ENCODE measurements around the gene LRRC8D.

Gene LRRC8D

GRCh38 chr1:89816366-89816765 is 4.5 kb upstream of the LRRC8D start:
- no peaks in the 10 kb centered on the region for H3K36me3 ChIP-seq (ENCODE audit: insufficient read depth, low read length)
- no peaks in the 10 kb centered on the region for H3K9me3 ChIP-seq (ENCODE audit: insufficient read depth, low read depth, low read length)
- H3K4me2 ChIP-seq (ENCODE audit: low read depth, low read length, poor library complexity, severe bottlenecking), result no peak overlapping the region
- H2AFZ ChIP-seq (ENCODE audit: low read length), result no peak overlapping the region
- H3K4me3 ChIP-seq (ENCODE audit: low read length, poor library complexity, severe bottlenecking), result no peak overlapping the region
- H3K9ac ChIP-seq (ENCODE audit: low read depth, low read length, poor library complexity, severe bottlenecking), result no peak overlapping the region
- H3K27me3 ChIP-seq (ENCODE audit: insufficient read depth, low read length, poor library complexity, severe bottlenecking), result no peaks in the 10 kb centered on the region
- H3K4me1 ChIP-seq (ENCODE audit: insufficient read depth, low read length, poor library complexity, severe bottlenecking), result peaks cover 13% of the 10 kb centered on the region
- H3K9me2 ChIP-seq (replicated peaks; ENCODE audit: low read depth, low read length), result no peaks in the 10 kb centered on the region
- H3F3A ChIP-seq (ENCODE audit: low read depth), result no peaks in the 10 kb centered on the region
- H3K79me2 ChIP-seq (ENCODE audit: insufficient read depth, low read length), result peaks cover 24% of the 10 kb centered on the region
- TF ChIP-seq EZH2phosphoT487 (IDR thresholded peaks at IDR 0.05; ENCODE audit: borderline replicate concordance) (no peak), CTCF (conservative IDR thresholded peaks at IDR 0.05; ENCODE audit: low read length) (no peak)
- H4K20me1 ChIP-seq (ENCODE audit: insufficient read depth, low read length, poor library complexity, severe bottlenecking), result no peaks in the 10 kb centered on the region

GRCh38 chr1:89821322-89822108 is 683 bp downstream of the LRRC8D start:
- peak overlapping the region; percentile 86 for H3K9ac ChIP-seq (ENCODE audit: low read depth, low read length, poor library complexity, severe bottlenecking)
- peak overlapping the region; percentile 93 for H3K4me2 ChIP-seq (ENCODE audit: low read depth, low read length, poor library complexity, severe bottlenecking)
- no peaks in the 10 kb centered on the region for H3K27me3 ChIP-seq (ENCODE audit: insufficient read depth, low read length, poor library complexity, severe bottlenecking)
- H2AFZ ChIP-seq (ENCODE audit: low read length), result peak overlapping the region; percentile 95
- H3F3A ChIP-seq (ENCODE audit: low read depth), result no peaks in the 10 kb centered on the region
- peak overlapping the region; percentile 83 for H3K4me3 ChIP-seq (ENCODE audit: low read length, poor library complexity, severe bottlenecking)
- TF ChIP-seq EZH2phosphoT487 (IDR thresholded peaks at IDR 0.05; ENCODE audit: borderline replicate concordance) (no peak), CTCF (conservative IDR thresholded peaks at IDR 0.05; ENCODE audit: low read length) (no peak)
- H4K20me1 ChIP-seq (ENCODE audit: insufficient read depth, low read length, poor library complexity, severe bottlenecking), result peaks cover 45% of the 10 kb centered on the region
- H3K79me2 ChIP-seq (ENCODE audit: insufficient read depth, low read length), result peaks cover 73% of the 10 kb centered on the region
- H3K9me3 ChIP-seq (ENCODE audit: insufficient read depth, low read depth, low read length), result no peaks in the 10 kb centered on the region
- H3K36me3 ChIP-seq (ENCODE audit: insufficient read depth, low read length), result no peaks in the 10 kb centered on the region
- peaks cover 52% of the 10 kb centered on the region for H3K4me1 ChIP-seq (ENCODE audit: insufficient read depth, low read length, poor library complexity, severe bottlenecking)
- no peaks in the 10 kb centered on the region for H3K9me2 ChIP-seq (replicated peaks; ENCODE audit: low read depth, low read length)

GRCh38 chr1:89822109-89822962 is 1.5 kb downstream of the LRRC8D start:
- Histone ChIP-seq H2AFZ (ENCODE audit: low read length) (peak overlapping the region; percentile 95), H3K4me3 (ENCODE audit: low read length, poor library complexity, severe bottlenecking) (peak overlapping the region; percentile 83), H3K9ac (ENCODE audit: low read depth, low read length, poor library complexity, severe bottlenecking) (peak overlapping the region; percentile 86), H3K27me3 (ENCODE audit: insufficient read depth, low read length, poor library complexity, severe bottlenecking) (no peaks in the 10 kb centered on the region), H3K36me3 (ENCODE audit: insufficient read depth, low read length) (no peaks in the 10 kb centered on the region), H3K79me2 (ENCODE audit: insufficient read depth, low read length) (peaks cover 81% of the 10 kb centered on the region), H3K9me2 (replicated peaks; ENCODE audit: low read depth, low read length) (no peaks in the 10 kb centered on the region), H3F3A (ENCODE audit: low read depth) (no peaks in the 10 kb centered on the region), H3K4me2 (ENCODE audit: low read depth, low read length, poor library complexity, severe bottlenecking) (peak overlapping the region; percentile 93), H3K9me3 (ENCODE audit: insufficient read depth, low read depth, low read length) (no peaks in the 10 kb centered on the region), H4K20me1 (ENCODE audit: insufficient read depth, low read length, poor library complexity, severe bottlenecking) (peaks cover 49% of the 10 kb centered on the region), H3K4me1 (ENCODE audit: insufficient read depth, low read length, poor library complexity, severe bottlenecking) (peaks cover 55% of the 10 kb centered on the region)
- TF ChIP-seq EZH2phosphoT487 (IDR thresholded peaks at IDR 0.05; ENCODE audit: borderline replicate concordance), result no peak
- no peak for TF ChIP-seq CTCF (conservative IDR thresholded peaks at IDR 0.05; ENCODE audit: low read length)
